Amniotic epithelial cell (primary cell): ENCODE data around the gene ZNF383.
"Not testable (repeated sequence)": the region's sequence is repeated elsewhere in the genome, so short reads cannot be mapped to it uniquely, and the experiment has no call there.

Source experiments
- DNase-seq: peaks from one replicate; pipeline ENCODE4 v3.0.0-alpha.2; 2010; ENCODE audit warnings: low read depth

The ZNF383 gene

GRCh38 chr19:37217775-37218591, at the start of gene ZNF383:
TSS of gene ZNF383 (plus strand) at chr19:37218214. CDS start at chr19:37230454, 12,240 bp downstream.
- DNase-seq: peak; percentile 90

GRCh38 chr19:37172368-37173366, 45.3 kb upstream of the ZNF383 start, which contains the start of gene ZNF585A:
TSS of gene ZNF585A (minus strand) at chr19:37172695. CDS start at chr19:37169910, 2,785 bp downstream.
- DNase-seq: peak; percentile 97

- DNase-seq: not testable (repeated sequence)
Measured at GRCh38 chr19:37186071-37186470, 31.9 kb upstream of the ZNF383 start.

GRCh38 chr19:37195248-37195647, 22.8 kb upstream of the ZNF383 start:
- DNase-seq: not testable (repeated sequence)

- not testable (repeated sequence) for DNase-seq
Measured at GRCh38 chr19:37197115-37197514, 20.9 kb upstream of the ZNF383 start.

- DNase-seq: no peak
Measured at GRCh38 chr19:37197768-37198167, 20.2 kb upstream of the ZNF383 start.

- DNase-seq: no peak
Measured at GRCh38 chr19:37217480-37217774, 587 bp upstream of the ZNF383 start.

GRCh38 chr19:37218592-37218935, 550 bp downstream of the ZNF383 start:
- peak; percentile 26 for DNase-seq

- no peak for DNase-seq
Measured at GRCh38 chr19:37220383-37220782, 2.4 kb downstream of the ZNF383 start.

GRCh38 chr19:37221136-37221535, 3.1 kb downstream of the ZNF383 start:
- peak; percentile 21 for DNase-seq

GRCh38 chr19:37226248-37226647, 8.2 kb downstream of the ZNF383 start:
- DNase-seq: no peak

GRCh38 chr19:37227996-37228395, 10.0 kb downstream of the ZNF383 start:
- DNase-seq: peak; percentile 8

GRCh38 chr19:37243206-37243632, 25.2 kb downstream of the ZNF383 start:
- no peak for DNase-seq

- DNase-seq: peak; percentile 99
Measured at GRCh38 chr19:37251308-37252229, 33.6 kb downstream of the ZNF383 start.

- DNase-seq: not testable (repeated sequence)
Measured at GRCh38 chr19:37263028-37263427, 45.0 kb downstream of the ZNF383 start.

GRCh38 chr19:37267005-37267404, 49.0 kb downstream of the ZNF383 start:
- not testable (repeated sequence) for DNase-seq

- DNase-seq: not testable (repeated sequence)
Measured at GRCh38 chr19:37267755-37268154, 49.7 kb downstream of the ZNF383 start.

- DNase-seq: not testable (repeated sequence)
Measured at GRCh38 chr19:37280656-37281055, 62.6 kb downstream of the ZNF383 start.

- DNase-seq: not testable (repeated sequence)
Measured at GRCh38 chr19:37284020-37284419, 66.0 kb downstream of the ZNF383 start.

- DNase-seq: not testable (repeated sequence)
Measured at GRCh38 chr19:37289229-37289628, 71.2 kb downstream of the ZNF383 start.
